Naive thymus-derived CD8-positive, alpha-beta T cell (primary cell): ENCODE data around the gene SIT1. TPM values are rescaled to one million over a fixed set of nuclear protein-coding genes. Genes with fewer than 3 reads are reported as not detected.

Experiments
- ATAC-seq, 2 donors: fragments of 150-1000 bp; cut with Tn5 transposase in 1 of 2; sonication (Bioruptor Pico), chemical (Tn5 transposase) in 1 of 2; 1 replicate in 1 of 2; 2 replicates in 1 of 2; pipeline ENCODE4 v1.10.0; 2021; ENCODE audit warnings: mild to moderate bottlenecking in 2 of 2, moderate library complexity in 2 of 2
- POLR2A ChIA-PET: fragments of 350-600 bp; sonication (Branson Sonifier 250); formaldehyde crosslinking; loops from one replicate; lab custom pipeline; 2021; ENCODE audit warnings: antibody characterized with exemption; lab: Charles Lee
- DNase-seq, 10 donors: peaks; one replicate each; pipeline versions ENCODE4 v3.0.0 to v3.0.0-alpha.2; 2020 to 2022
- H3K27ac Mint-ChIP-seq, 10 donors: one replicate each; pipeline ENCODE4 v1.8.0; 2020 to 2022; ENCODE audit warnings: mild to moderate bottlenecking in 10 of 10, mixed read lengths in 10 of 10, moderate library complexity in 4 of 10, inconsistent platforms in 1 of 10
- H3K27me3 Mint-ChIP-seq, 5 donors: one replicate each; pipeline ENCODE4 v1.8.0; 2021 to 2022; ENCODE audit warnings: mixed read lengths in 5 of 5
- H3K36me3 Mint-ChIP-seq, 3 donors: one replicate each; pipeline ENCODE4 v1.8.0; 2020 to 2022; ENCODE audit warnings: mixed read lengths in 3 of 3, mild to moderate bottlenecking in 2 of 3, inconsistent platforms in 1 of 3
- H3K4me1 Mint-ChIP-seq, 4 donors: one replicate each; pipeline ENCODE4 v1.8.0; 2021 to 2022; ENCODE audit warnings: mixed read lengths in 4 of 4
- H3K4me3 Mint-ChIP-seq, 10 donors: one replicate each; pipeline ENCODE4 v1.8.0; 2020 to 2022; ENCODE audit warnings: mild to moderate bottlenecking in 10 of 10, mixed read lengths in 10 of 10, moderate library complexity in 6 of 10, inconsistent platforms in 1 of 10
- H3K9me3 Mint-ChIP-seq, 9 donors: one replicate each; pipeline ENCODE4 v1.8.0; 2020 to 2022; ENCODE audit warnings: mixed read lengths in 9 of 9, mild to moderate bottlenecking in 3 of 9, inconsistent platforms in 1 of 9, moderate library complexity in 1 of 9
- polyA plus RNA-seq, 3 donors: library from polyadenylated mRNA; unstranded; fragments of 300-500 nt; fragmentation: Illumina TruSeq; gene quantifications; one replicate each; pipeline ENCODE4 v1.2.3, GENCODE V29; 2021
- total RNA-seq, 8 experiments: library from RNA in 2 of 8; stranded (reverse) in 2 of 8; gene quantifications; one replicate each; pipeline ENCODE4 v1.2.3 and lab custom pipeline; 2021 to 2026

SIT1 gene, protein sequence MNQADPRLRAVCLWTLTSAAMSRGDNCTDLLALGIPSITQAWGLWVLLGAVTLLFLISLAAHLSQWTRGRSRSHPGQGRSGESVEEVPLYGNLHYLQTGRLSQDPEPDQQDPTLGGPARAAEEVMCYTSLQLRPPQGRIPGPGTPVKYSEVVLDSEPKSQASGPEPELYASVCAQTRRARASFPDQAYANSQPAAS
- 10 to 100 TPM; 24.2 to 25.4 TPM for total RNA-seq
- 100 to 1,000 TPM in 1 of 3 donors, 10 to 100 TPM in 2; 82.2 to 128 (median 91.6) TPM for polyA plus RNA-seq
- total RNA-seq (lab: John Stamatoyannopoulos, UW) = 4.2 to 20.3 (median 12.4) reads per million in 6 experiments

DNA sequence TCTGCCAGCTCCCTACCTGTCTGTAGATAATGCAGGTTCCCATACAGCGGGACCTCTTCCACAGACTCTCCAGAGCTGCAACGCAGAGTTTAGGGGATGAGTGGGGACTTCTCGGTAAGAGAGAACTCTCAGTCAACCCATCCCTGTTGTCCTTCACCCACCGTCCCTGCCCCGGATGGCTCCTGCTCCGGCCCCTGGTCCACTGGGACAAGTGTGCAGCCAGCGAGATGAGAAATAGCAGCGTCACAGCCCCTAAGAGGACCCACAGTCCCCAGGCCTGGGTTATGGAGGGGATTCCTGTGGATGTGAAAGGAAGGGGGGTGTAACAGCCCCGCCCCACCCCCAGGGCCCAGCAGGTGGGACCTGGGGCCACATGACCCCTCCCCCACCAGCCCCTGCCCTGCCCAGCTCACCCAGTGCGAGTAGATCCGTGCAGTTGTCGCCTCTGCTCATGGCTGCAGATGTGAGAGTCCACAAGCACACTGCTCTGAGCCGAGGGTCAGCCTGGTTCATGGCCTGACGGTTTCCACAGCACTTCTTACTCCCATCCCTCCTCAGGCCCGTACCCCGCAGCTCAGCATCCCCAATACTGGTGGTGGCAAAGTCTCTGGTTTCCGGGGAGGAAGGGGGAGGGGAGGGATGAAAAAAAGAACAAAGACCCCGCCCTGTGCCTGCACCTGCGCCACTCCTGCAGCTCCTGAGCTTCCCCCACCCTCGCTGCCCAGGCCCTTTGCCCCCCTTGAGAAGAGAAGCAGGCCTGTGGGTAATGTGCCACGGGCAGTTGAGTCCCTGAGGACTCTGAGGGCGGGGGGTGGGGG, at the start of gene SIT1:
Gene SIT1 (minus strand): TSS at position 591 of the 818 bp plus-strand sequence. CDS start 78 bp downstream, at position 513.
- ATAC-seq = no peak
- no peaks in the 10 kb centered on the region for H3K9me3 Mint-ChIP-seq
- peak within 1 kb of the TSS; percentile 93 to 98 (median 96) for H3K27ac Mint-ChIP-seq

GRCh38 chr9:35700031-35700430, 49.3 kb upstream of the SIT1 start:
- Mint-ChIP-seq H3K4me3 (no peak overlapping the region), H3K9me3 (no peaks in the 10 kb centered on the region), H3K27me3 (no peaks in the 10 kb centered on the region), H3K27ac (no peak overlapping the region), H3K36me3 (peaks cover 4 to 16% (median 12%) of the 10 kb centered on the region in 3 donors), H3K4me1 (peaks cover 7 to 9% (median 9%) of the 10 kb centered on the region in 4 donors)
- no peak for DNase-seq
- POLR2A ChIA-PET = no interaction called here
- no peak for ATAC-seq

More for the DNA sequence above, at the start of gene SIT1:
- POLR2A ChIA-PET = interaction anchor here (0.8 to 8.6 kb wide), 19 partner anchors 8 to 571 kb away, joined by 3 to 180 read pairs (median 6); partner anchors contain the start of genes ARHGEF39, CCDC107, CD72 and CREB3
- peaks cover 0 to 3% (median 0%) of the 10 kb centered on the region in 3 donors for H3K36me3 Mint-ChIP-seq
- DNase-seq = peak in 5 of 10 donors; percentile 46 to 65 (median 48)
- peak within 1 kb of the TSS; percentile 89 to 98 (median 94) for H3K4me3 Mint-ChIP-seq
- H3K4me1 Mint-ChIP-seq = peaks cover 32 to 73% (median 56%) of the 10 kb centered on the region in 4 donors
- H3K27me3 Mint-ChIP-seq = no peaks in the 10 kb centered on the region

DNA sequence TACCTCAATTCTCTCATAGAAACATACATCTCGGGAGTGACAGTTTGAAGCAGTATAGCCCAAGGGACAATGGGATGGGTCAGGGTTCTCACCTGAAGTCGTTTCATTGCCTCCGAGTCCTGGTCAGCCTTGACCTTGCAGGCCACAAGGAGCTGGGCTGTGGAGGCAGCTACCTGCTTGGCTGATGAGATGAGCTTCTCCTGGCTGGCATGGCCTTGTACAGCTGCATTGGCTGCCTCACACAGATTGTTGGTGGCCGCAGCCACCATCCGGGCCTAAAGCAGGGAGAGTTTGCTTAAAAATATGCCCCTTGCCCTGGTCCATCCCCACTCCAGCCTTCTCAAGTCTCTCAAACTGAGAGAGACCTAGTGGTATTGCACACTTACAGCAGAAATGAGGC, 47.5 kb upstream of the SIT1 start:
- Mint-ChIP-seq H3K27me3 (no peaks in the 10 kb centered on the region), H3K27ac (peak overlapping the region in 2 of 10 donors; percentile 48 to 56), H3K36me3 (peaks cover 0 to 16% (median 1%) of the 10 kb centered on the region in 3 donors), H3K9me3 (no peaks in the 10 kb centered on the region), H3K4me1 (peaks cover 7 to 9% (median 9%) of the 10 kb centered on the region in 4 donors), H3K4me3 (no peak overlapping the region)
- ATAC-seq (no peak), DNase-seq (no peak)
- POLR2A ChIA-PET = interaction anchor here (0.8 kb wide), 1 partner anchor 40 kb away, joined by 3 read pairs; the partner anchor contains the start of genes CCDC107 and RMRP

DNA sequence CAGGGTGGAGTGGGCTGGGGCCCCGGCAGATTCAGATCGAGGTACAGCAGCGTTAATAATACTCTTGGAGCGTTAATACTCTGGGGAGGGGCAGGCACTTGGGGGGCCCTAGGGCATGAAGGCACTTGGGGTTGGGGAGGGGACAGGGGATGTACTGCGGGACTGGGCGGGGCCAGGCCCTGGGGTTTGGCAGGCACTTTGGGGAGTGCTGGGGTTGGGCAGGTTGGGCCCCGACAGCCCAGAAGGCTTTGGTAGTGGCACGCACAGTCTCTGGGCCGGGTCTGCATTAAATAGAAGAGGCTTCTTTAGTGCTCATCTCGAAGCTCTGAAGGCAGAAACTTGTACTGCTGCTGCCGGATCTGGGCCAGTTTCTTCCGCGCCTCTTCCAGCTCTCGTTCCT, 46.8 kb upstream of the SIT1 start:
- POLR2A ChIA-PET = interaction anchor here (0.7 to 1.4 kb wide), 3 partner anchors 11 to 81 kb away, joined by 5 to 11 read pairs (median 8); partner anchors contain the start of gene SIT1
- no peaks in the 10 kb centered on the region for H3K27me3 Mint-ChIP-seq
- H3K9me3 Mint-ChIP-seq = no peaks in the 10 kb centered on the region
- H3K4me1 Mint-ChIP-seq = peaks cover 7 to 9% (median 9%) of the 10 kb centered on the region in 4 donors
- no peak overlapping the region for H3K4me3 Mint-ChIP-seq
- DNase-seq = no peak
- no peak for ATAC-seq
- peak overlapping the region in 3 of 10 donors; percentile 19 to 46 (median 22) for H3K27ac Mint-ChIP-seq
- peaks cover 0 to 16% (median 0%) of the 10 kb centered on the region in 3 donors for H3K36me3 Mint-ChIP-seq

GRCh38 chr9:35696520-35697215, 45.9 kb upstream of the SIT1 start:
- peaks cover 9 to 14% (median 11%) of the 10 kb centered on the region in 4 donors for H3K4me1 Mint-ChIP-seq
- DNase-seq (peak; percentile 22 to 73 (median 50)), ATAC-seq (peak; percentile 86 to 97)
- H3K36me3 Mint-ChIP-seq = peaks cover 0 to 16% (median 0%) of the 10 kb centered on the region in 3 donors
- POLR2A ChIA-PET = interaction anchor here (0.6 to 1.7 kb wide), 12 partner anchors 9 to 92 kb away, joined by 3 to 12 read pairs (median 4); partner anchors contain the start of genes CCDC107, RMRP and SIT1
- peak overlapping the region in 1 of 10 donors; percentile 62 for H3K4me3 Mint-ChIP-seq
- no peaks in the 10 kb centered on the region for H3K27me3 Mint-ChIP-seq
- no peaks in the 10 kb centered on the region for H3K9me3 Mint-ChIP-seq
- H3K27ac Mint-ChIP-seq = peak overlapping the region in 7 of 10 donors; percentile 20 to 83 (median 64)

DNA sequence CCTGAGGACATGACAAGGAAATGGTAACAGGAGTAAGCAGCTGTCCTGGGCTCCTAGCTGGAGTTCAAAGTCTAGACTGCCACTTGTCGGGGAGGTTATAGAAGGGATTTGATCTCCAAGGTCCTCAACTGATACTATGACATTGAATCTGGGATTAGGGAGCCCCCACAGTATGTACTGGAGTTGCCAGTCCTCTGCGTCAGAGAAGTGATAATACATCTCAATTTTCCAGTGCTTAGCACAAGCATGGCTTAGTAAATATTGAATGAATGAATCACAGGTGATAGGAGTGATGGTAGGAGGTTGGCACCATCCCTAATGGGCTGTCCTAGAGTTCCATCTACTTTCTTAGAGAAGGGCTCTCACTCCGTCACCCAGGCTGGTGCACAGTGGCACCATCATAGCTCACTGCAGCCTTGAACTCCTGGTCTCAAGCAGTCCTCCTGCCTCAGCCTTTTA, 45.2 kb upstream of the SIT1 start:
- Mint-ChIP-seq H3K36me3 (peaks cover 0 to 16% (median 0%) of the 10 kb centered on the region in 3 donors), H3K9me3 (no peaks in the 10 kb centered on the region), H3K4me1 (peaks cover 14 to 21% (median 15%) of the 10 kb centered on the region in 4 donors), H3K27ac (peak overlapping the region in 3 of 10 donors; percentile 15 to 79 (median 69)), H3K4me3 (no peak overlapping the region), H3K27me3 (no peaks in the 10 kb centered on the region)
- DNase-seq = no peak
- POLR2A ChIA-PET = interaction anchor here (0.6 to 1.7 kb wide), 9 partner anchors 10 to 91 kb away, joined by 3 to 12 read pairs (median 4); partner anchors contain the start of genes CCDC107 and RMRP
- no peak for ATAC-seq

DNA sequence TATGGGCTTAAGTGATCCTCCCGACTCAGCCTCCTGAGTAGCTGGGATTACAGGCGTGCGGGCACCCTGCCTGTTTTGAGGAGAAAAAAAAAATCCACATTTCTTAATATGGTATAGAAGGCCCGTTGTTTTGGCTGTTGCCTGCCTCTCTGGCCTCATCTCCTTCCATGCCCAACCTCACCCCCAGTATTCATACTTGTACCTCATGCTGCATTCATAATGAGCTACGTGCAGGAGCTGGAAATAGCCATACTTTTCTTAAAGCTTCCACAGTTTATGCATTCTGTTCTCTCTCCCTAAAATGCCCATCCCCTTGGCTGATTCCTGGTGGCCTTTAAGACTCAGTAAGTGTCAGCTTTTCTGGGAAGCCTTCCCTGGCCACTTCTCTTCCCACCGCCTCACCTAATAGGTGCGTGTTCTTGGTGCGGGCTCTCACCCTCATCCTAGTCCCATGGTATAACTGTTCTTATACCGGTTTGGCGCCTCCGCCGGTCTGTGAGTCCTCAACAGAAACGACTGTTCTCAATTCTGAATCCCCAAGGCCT, 41.1 kb upstream of the SIT1 start:
- no peaks in the 10 kb centered on the region for H3K9me3 Mint-ChIP-seq
- H3K27ac Mint-ChIP-seq = peak overlapping the region in 7 of 10 donors; percentile 17 to 77 (median 48)
- peak overlapping the region; percentile 86 to 94 (median 88) for H3K4me3 Mint-ChIP-seq
- no peak for DNase-seq
- no peaks in the 10 kb centered on the region for H3K27me3 Mint-ChIP-seq
- POLR2A ChIA-PET = interaction anchor here (0.7 to 3.3 kb wide), 8 partner anchors 9 to 88 kb away, joined by 3 to 19 read pairs (median 5); partner anchors contain the start of genes ARHGEF39, CREB3, SIT1 and TLN1
- ATAC-seq = no peak
- peaks cover 0 to 3% (median 0%) of the 10 kb centered on the region in 3 donors for H3K36me3 Mint-ChIP-seq
- peaks cover 18 to 33% (median 26%) of the 10 kb centered on the region in 4 donors for H3K4me1 Mint-ChIP-seq

DNA sequence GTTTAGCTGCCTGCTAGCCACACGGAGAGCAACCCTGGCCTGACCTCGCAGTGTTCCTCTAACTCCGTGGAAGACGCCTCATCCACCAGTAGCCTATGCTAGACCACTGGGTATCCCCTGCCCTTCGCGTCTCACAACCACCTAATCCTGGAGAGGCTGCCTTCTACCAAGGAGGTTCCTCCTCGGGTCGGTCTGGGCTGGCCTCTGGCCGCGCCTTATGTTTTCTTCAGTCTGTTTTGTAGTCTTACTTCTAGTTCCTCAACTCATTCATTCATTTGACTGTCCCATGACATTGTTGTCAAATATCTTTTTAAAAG, 40.6 kb upstream of the SIT1 start:
- no peaks in the 10 kb centered on the region for H3K9me3 Mint-ChIP-seq
- H3K27ac Mint-ChIP-seq = peak overlapping the region; percentile 29 to 87 (median 78)
- peaks cover 12 to 27% (median 21%) of the 10 kb centered on the region in 4 donors for H3K4me1 Mint-ChIP-seq
- no peaks in the 10 kb centered on the region for H3K36me3 Mint-ChIP-seq
- H3K27me3 Mint-ChIP-seq = no peaks in the 10 kb centered on the region
- DNase-seq (no peak), ATAC-seq (peak in 1 of 2 donors; percentile 31)
- H3K4me3 Mint-ChIP-seq = peak overlapping the region; percentile 86 to 94 (median 88)
- POLR2A ChIA-PET = interaction anchor here (0.9 to 3.3 kb wide), 9 partner anchors 8 to 87 kb away, joined by 3 to 19 read pairs (median 8); partner anchors contain the start of genes ARHGEF39, CCDC107, CREB3 and RMRP

- no peaks in the 10 kb centered on the region for H3K36me3 Mint-ChIP-seq
- peaks cover 11 to 27% (median 21%) of the 10 kb centered on the region in 4 donors for H3K4me1 Mint-ChIP-seq
- H3K9me3 Mint-ChIP-seq = no peaks in the 10 kb centered on the region
- H3K4me3 Mint-ChIP-seq = peak overlapping the region; percentile 86 to 94 (median 88)
- peak; percentile 63 to 71 for ATAC-seq
- POLR2A ChIA-PET = interaction anchor here (0.9 to 3.3 kb wide), 9 partner anchors 12 to 87 kb away, joined by 3 to 19 read pairs (median 8); partner anchors contain the start of genes ARHGEF39, CCDC107, CREB3 and RMRP
- peak in 7 of 10 donors; percentile 17 to 39 (median 30) for DNase-seq
- H3K27ac Mint-ChIP-seq = peak overlapping the region; percentile 29 to 87 (median 78)
- no peaks in the 10 kb centered on the region for H3K27me3 Mint-ChIP-seq
These were observed 40.0 kb upstream of the SIT1 start for GRCh38 chr9:35690614-35691333.

GRCh38 chr9:35690294-35690613, 39.5 kb upstream of the SIT1 start:
- Mint-ChIP-seq H3K4me3 (peak overlapping the region; percentile 69 to 90 (median 83)), H3K4me1 (peaks cover 11 to 27% (median 21%) of the 10 kb centered on the region in 4 donors), H3K27me3 (no peaks in the 10 kb centered on the region), H3K36me3 (no peaks in the 10 kb centered on the region), H3K27ac (peak overlapping the region in 4 of 10 donors; percentile 43 to 67 (median 56)), H3K9me3 (no peaks in the 10 kb centered on the region)
- DNase-seq (no peak), ATAC-seq (peak; percentile 7 to 21)
- POLR2A ChIA-PET = interaction anchor here (1.3 to 3.3 kb wide), 8 partner anchors 13 to 73 kb away, joined by 4 to 19 read pairs (median 10); partner anchors contain the start of genes ARHGEF39, CCDC107, CD72 and CREB3
